Gastrocnemius medialis (tissue), 4 donors: ENCODE data around the gene PSAP. TPM values are rescaled to one million over a fixed set of nuclear protein-coding genes. Genes with fewer than 3 reads are reported as not detected.
A peak's percentile ranks its signal among the peaks of the same experiment; 100 is the strongest.

Experiments
- ATAC-seq, 2 donors: fragments of 150-250 bp; one replicate each; pipeline ENCODE4 v1.9.1; 2016
- DNase-seq, 2 donors: peaks; one replicate each; pipeline ENCODE4 v3.0.0-alpha.2; 2019
- H3K27ac ChIP-seq, 4 donors: fragments of 200-600 bp; sonication (generic); 1 replicate in 1 of 4; 2 replicates in 3 of 4; pipeline ENCODE4 v1.5.1; 2016 to 2018; ENCODE audit warnings: mild to moderate bottlenecking in 2 of 4, moderate library complexity in 1 of 4
- H3K27me3 ChIP-seq, 3 donors: fragments of 200-600 bp; sonication (generic) in 2 of 3; 1 replicate in 1 of 3; 2 replicates in 2 of 3; pipeline versions ENCODE4 v1.5.1 to v1.6.0; 2016 to 2019; ENCODE audit warnings: mild to moderate bottlenecking in 1 of 3, moderate library complexity in 1 of 3
- H3K36me3 ChIP-seq, 2 donors: fragments of 200-600 bp; sonication (generic) in 1 of 2; one replicate each; pipeline ENCODE4 v1.5.1; 2017 to 2018
- H3K4me1 ChIP-seq, 2 donors: fragments of 200-600 bp; sonication (generic) in 1 of 2; one replicate each; pipeline ENCODE4 v1.5.1; 2016 to 2017; ENCODE audit warnings: mild to moderate bottlenecking in 2 of 2
- H3K4me3 ChIP-seq, 4 donors: fragments of 200-600 bp; sonication (generic) in 3 of 4; 1 replicate in 1 of 4; 2 replicates in 3 of 4; pipeline ENCODE4 v1.5.1; 2016 to 2019; ENCODE audit warnings: mild to moderate bottlenecking in 2 of 4
- H3K9me3 ChIP-seq, 3 donors: fragments of 200-600 bp; sonication (generic) in 2 of 3; 1 replicate in 1 of 3; 2 replicates in 2 of 3; pipeline ENCODE4 v1.5.1; 2016 to 2019
- POLR2A ChIP-seq, 2 donors: fragments of 450-650 bp; IDR thresholded peaks; one replicate each; pipeline ENCODE4 v1.6.1; 2017; ENCODE audit warnings: antibody characterized with exemption in 2 of 2, mild to moderate bottlenecking in 2 of 2, moderate library complexity in 2 of 2
- in situ Hi-C, 4 donors: fragments of 200-750 bp; cut with MboI; loops; one replicate each; pipeline versions ENCODE4 v1.15.0 to v1.8.0; 2017; ENCODE audit warnings: low sequenced_read_pairs in 4 of 4
- intact Hi-C: fragments of 100-400 bp; cut with DNase I; formaldehyde crosslinking; loops from one replicate; pipeline ENCODE4 v1.15.1; 2023; ENCODE audit warnings: low total_unique reads
- total RNA-seq, 4 donors: library from RNA; depleted of rRNA; stranded (reverse); fragments of >200 nt; gene quantifications; one replicate each; pipeline versions ENCODE4 v1.1.0 to v1.2.3, GENCODE V29; 2016
- TF ChIP-seq, protein P1 (sequence below), 5 experiments: fragments of 450-650 bp in 3 of 5; fragments of 200-600 bp in 2 of 5; sonication (generic) in 2 of 5; IDR thresholded peaks in 4 of 5; conservative IDR thresholded peaks in 1 of 5; 1 replicate in 4 of 5; 2 replicates in 1 of 5; pipeline ENCODE4 v1.5.1; 2016 to 2019; ENCODE audit warnings: antibody characterized with exemption in 5 of 5, mild to moderate bottlenecking in 3 of 5, moderate library complexity in 3 of 5

PSAP gene
- total RNA-seq, 4 donors from 2014 or later = 833 to 1,730 (median 1,179) TPM

- Histone ChIP-seq H3K27me3 (no peaks in the 10 kb centered on the region), H3K4me3 (no peak overlapping the region), H3K36me3 (no peaks in the 10 kb centered on the region), H3K4me1 (peaks cover 99% of the 10 kb centered on the region in 2 donors), H3K27ac (peak overlapping the region; percentile 94 to 99 (median 97)), H3K9me3 (no peaks in the 10 kb centered on the region)
- DNase-seq (no peak), ATAC-seq (no peak)
- intact Hi-C loops = no loop called here
- TF ChIP-seq POLR2A (IDR thresholded peaks at IDR 0.05) = no peak
- TF ChIP-seq, protein P1, sequence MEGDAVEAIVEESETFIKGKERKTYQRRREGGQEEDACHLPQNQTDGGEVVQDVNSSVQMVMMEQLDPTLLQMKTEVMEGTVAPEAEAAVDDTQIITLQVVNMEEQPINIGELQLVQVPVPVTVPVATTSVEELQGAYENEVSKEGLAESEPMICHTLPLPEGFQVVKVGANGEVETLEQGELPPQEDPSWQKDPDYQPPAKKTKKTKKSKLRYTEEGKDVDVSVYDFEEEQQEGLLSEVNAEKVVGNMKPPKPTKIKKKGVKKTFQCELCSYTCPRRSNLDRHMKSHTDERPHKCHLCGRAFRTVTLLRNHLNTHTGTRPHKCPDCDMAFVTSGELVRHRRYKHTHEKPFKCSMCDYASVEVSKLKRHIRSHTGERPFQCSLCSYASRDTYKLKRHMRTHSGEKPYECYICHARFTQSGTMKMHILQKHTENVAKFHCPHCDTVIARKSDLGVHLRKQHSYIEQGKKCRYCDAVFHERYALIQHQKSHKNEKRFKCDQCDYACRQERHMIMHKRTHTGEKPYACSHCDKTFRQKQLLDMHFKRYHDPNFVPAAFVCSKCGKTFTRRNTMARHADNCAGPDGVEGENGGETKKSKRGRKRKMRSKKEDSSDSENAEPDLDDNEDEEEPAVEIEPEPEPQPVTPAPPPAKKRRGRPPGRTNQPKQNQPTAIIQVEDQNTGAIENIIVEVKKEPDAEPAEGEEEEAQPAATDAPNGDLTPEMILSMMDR (IDR thresholded peaks at IDR 0.05 in 4 of 5, conservative IDR thresholded peaks at IDR 0.05 in 1 of 5) = no peak
- in situ Hi-C loops = loop anchor here in 1 of 4 donors (5.0 kb wide), 1 partner anchor 45 kb away; no protein-coding TSS in a partner anchor
Observed at GRCh38 chr10:71842422-71842821, 8.6 kb downstream of the PSAP start.

GRCh38 chr10:71840958-71841335 lies 10.1 kb downstream of the PSAP start:
- peaks cover 99 to 100% of the 10 kb centered on the region in 2 donors for H3K4me1 ChIP-seq
- DNase-seq (no peak), ATAC-seq (no peak)
- peak overlapping the region; percentile 94 to 99 (median 97) for H3K27ac ChIP-seq
- in situ Hi-C loops = loop anchor here in 1 of 4 donors (5.0 kb wide), 1 partner anchor 46 kb away; no protein-coding TSS in a partner anchor
- H3K36me3 ChIP-seq = no peaks in the 10 kb centered on the region
- intact Hi-C loops = no loop called here
- TF ChIP-seq, protein P1 (IDR thresholded peaks at IDR 0.05 in 4 of 5, conservative IDR thresholded peaks at IDR 0.05 in 1 of 5) = no peak
- TF ChIP-seq POLR2A (IDR thresholded peaks at IDR 0.05) = no peak
- no peaks in the 10 kb centered on the region for H3K9me3 ChIP-seq
- no peak overlapping the region for H3K4me3 ChIP-seq
- no peaks in the 10 kb centered on the region for H3K27me3 ChIP-seq

DNA sequence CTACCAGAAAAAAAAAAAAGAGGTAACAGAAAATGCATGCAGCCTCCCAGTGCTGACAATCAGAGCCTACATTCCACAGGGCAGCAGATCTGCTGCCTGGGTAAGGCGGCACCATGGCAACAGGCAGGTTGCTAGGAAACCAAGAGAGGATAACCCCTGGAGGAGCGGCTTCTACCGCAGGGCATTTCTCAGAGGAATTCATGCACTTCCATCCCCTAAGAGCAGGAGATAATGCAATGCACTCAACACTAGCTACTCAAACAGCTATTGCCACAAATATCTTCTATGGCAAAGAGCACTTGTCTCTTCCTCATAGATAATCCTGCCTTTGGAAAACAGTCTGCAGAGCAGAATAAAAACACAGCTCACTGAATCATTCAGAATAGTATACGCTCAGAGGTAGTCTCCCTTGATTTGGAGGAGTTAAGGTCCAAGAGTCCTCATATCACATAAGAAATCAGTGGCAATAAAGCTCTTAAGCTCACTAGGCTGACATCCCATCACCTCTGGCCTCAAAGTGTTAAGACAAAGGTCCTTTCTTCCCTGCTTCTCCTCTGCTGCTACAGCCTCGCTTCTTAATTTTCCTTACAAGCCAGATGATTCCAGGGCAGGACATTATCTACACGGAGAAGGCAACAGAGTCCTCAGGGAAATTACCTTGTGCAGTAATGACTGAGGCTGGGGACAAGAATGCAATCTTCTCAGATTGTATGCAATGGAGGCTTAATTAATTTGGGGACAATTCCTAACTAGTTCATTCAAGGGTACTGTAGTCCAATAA lies 10.7 kb downstream of the PSAP start:
- Histone ChIP-seq H3K27ac (peak overlapping the region; percentile 94 to 99 (median 97)), H3K9me3 (no peaks in the 10 kb centered on the region), H3K36me3 (no peaks in the 10 kb centered on the region), H3K4me3 (no peak overlapping the region), H3K4me1 (peaks cover 99 to 100% of the 10 kb centered on the region in 2 donors), H3K27me3 (no peaks in the 10 kb centered on the region)
- TF ChIP-seq, protein P1 (IDR thresholded peaks at IDR 0.05 in 4 of 5, conservative IDR thresholded peaks at IDR 0.05 in 1 of 5) = no peak
- TF ChIP-seq POLR2A (IDR thresholded peaks at IDR 0.05) = no peak
- DNase-seq = peak in 1 of 2 donors; percentile 50
- no peak for ATAC-seq
- intact Hi-C loops = no loop called here
- in situ Hi-C loops = loop anchor here in 1 of 4 donors (5.0 kb wide), 1 partner anchor 47 kb away; no protein-coding TSS in a partner anchor

DNA sequence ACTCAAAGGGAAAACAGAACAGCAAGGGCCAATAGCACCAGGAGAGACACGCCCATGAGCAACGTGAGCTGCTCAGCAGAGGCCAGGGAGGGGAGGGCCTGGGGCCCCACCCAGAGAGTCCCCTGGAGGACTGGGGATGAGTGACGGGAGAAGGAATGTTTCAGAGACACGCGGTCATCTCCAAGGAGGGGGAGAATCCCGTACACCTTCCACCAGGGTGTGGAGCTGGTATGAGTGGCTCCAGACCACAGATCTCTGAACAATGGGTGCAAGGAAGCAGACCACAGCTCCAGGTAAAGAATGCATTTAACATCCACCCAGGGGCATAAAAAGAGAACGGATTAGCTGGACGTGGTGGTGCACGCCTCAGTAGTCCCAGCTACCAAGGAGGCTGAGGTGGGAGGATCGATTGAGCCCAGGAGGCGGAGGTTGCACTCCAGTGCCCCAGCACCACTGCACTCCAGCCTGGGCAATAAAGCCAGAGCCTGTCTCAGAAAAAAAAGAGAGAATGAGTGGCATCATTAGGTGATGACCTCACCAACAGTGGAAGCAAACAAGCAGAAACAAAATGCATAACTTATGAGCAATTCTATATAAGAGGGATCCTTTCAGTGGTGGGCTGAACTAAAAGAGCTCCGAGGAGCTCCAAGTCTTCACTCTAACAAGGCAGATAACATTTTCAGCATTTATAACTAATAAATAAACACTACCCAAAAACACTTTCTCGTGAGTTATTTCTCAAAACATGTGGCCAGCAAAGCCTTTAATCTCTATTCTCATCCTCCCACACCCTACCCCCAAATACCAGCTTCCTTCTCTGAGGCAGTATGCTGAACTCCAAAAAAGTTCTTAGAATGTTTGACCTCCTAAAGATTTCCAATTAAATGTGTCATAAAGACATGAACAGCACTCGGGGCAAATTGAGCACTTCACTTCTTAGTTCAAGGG lies 12.5 kb downstream of the PSAP start:
- in situ Hi-C loops = loop anchor here in 3 of 4 donors (5.0 to 10.0 kb wide), 2 partner anchors 54 to 56 kb away; no protein-coding TSS in a partner anchor
- ATAC-seq = peak; percentile 15 to 24
- H3K4me3 ChIP-seq = peak overlapping the region in 1 of 4 donors; percentile 7

More for the DNA sequence above, 12.5 kb downstream of the PSAP start:
- Histone ChIP-seq H3K4me1 (peaks cover 85 to 93% of the 10 kb centered on the region in 2 donors), H3K36me3 (peaks cover 0 to 7% of the 10 kb centered on the region in 2 donors), H3K27ac (peak overlapping the region; percentile 81 to 99 (median 97)), H3K9me3 (no peaks in the 10 kb centered on the region), H3K27me3 (no peaks in the 10 kb centered on the region)
- TF ChIP-seq POLR2A (IDR thresholded peaks at IDR 0.05) = no peak
- TF ChIP-seq, protein P1 (IDR thresholded peaks at IDR 0.05 in 4 of 5, conservative IDR thresholded peaks at IDR 0.05 in 1 of 5) = no peak
- DNase-seq = peak; percentile 52 to 60
- intact Hi-C loops = no loop called here
